ENCODE data around the gene AFF1.
"Not testable (repeated sequence)": the region's sequence is repeated elsewhere in the genome, so short reads cannot be mapped to it uniquely, and the experiment has no call there.

The AFF1 gene

GRCh38 chr4:86989658-86990057, 54.8 kb downstream of the AFF1 start:
- not testable (repeated sequence) for DNase-seq

- DNase-seq = no peak
Measured at GRCh38 chr4:86990510-86990909, 55.7 kb downstream of the AFF1 start.

GRCh38 chr4:86991994-86992393, 57.2 kb downstream of the AFF1 start:
- DNase-seq = no peak

- no peak for DNase-seq
Measured at GRCh38 chr4:86993909-86994681, 59.3 kb downstream of the AFF1 start.

- DNase-seq = no peak
Measured at GRCh38 chr4:86994686-86995085, 59.9 kb downstream of the AFF1 start.

GRCh38 chr4:86996510-86996909, 61.7 kb downstream of the AFF1 start:
- not testable (repeated sequence) for DNase-seq

- DNase-seq = no peak
Measured at GRCh38 chr4:86999136-86999643, 64.4 kb downstream of the AFF1 start.

GRCh38 chr4:87002682-87003043, 67.9 kb downstream of the AFF1 start:
- DNase-seq = no peak

GRCh38 chr4:87003266-87003665, 68.5 kb downstream of the AFF1 start:
- DNase-seq = no peak

GRCh38 chr4:87005369-87005689, 70.5 kb downstream of the AFF1 start:
- no peak for DNase-seq

- DNase-seq = no peak
Measured at GRCh38 chr4:87005690-87006425, 71.0 kb downstream of the AFF1 start.

- DNase-seq = no peak
Measured at GRCh38 chr4:87006426-87006675, 71.5 kb downstream of the AFF1 start.

- DNase-seq = peak; percentile 82
Measured at GRCh38 chr4:87006676-87007527, 72.1 kb downstream of the AFF1 start.

GRCh38 chr4:87007528-87008446, 73.0 kb downstream of the AFF1 start:
- no peak for DNase-seq

GRCh38 chr4:87009095-87009648, 74.4 kb downstream of the AFF1 start:
- DNase-seq = no peak

- DNase-seq = no peak
Measured at GRCh38 chr4:87010192-87010591, 75.4 kb downstream of the AFF1 start.

GRCh38 chr4:87011340-87012034, 76.7 kb downstream of the AFF1 start:
- DNase-seq = peak; percentile 79

- no peak for DNase-seq
Measured at GRCh38 chr4:87012265-87012953, 77.6 kb downstream of the AFF1 start.

GRCh38 chr4:87012954-87013308, 78.1 kb downstream of the AFF1 start:
- not testable (repeated sequence) for DNase-seq

- DNase-seq = no peak
Measured at GRCh38 chr4:87014284-87014782, 79.5 kb downstream of the AFF1 start.

GRCh38 chr4:87015416-87015815, 80.6 kb downstream of the AFF1 start:
- no peak for DNase-seq

All from NCI-H226 (cell line).